ENCODE measurements around the gene GNG8. TPM values are rescaled to one million over a fixed set of nuclear protein-coding genes. Genes with fewer than 3 reads are reported as not detected.

The GNG8 gene
- total and polyA plus RNA-seq, 10 of the 15 experiments (the other 5 are each of a cell fraction or from before 2014, with no cell fraction given) = 1.2 to 6.6 (median 2.7) TPM; not detected in 6

- Histone ChIP-seq H3K4me2 (ENCODE audit: control insufficient read depth, insufficient read depth) (no peak overlapping the region), H3K79me2 (ENCODE audit: control insufficient read depth, insufficient read depth, low read length) (no peaks in the 10 kb centered on the region), H3K27me3 (replicated peaks in 1 of 2; ENCODE audit: control insufficient read depth in 2 of 2, insufficient read depth in 2 of 2, low read length in 1 of 2) (no peaks in the 10 kb centered on the region), H3K4me1 (ENCODE audit: control insufficient read depth, insufficient read depth, low read length) (no peaks in the 10 kb centered on the region), H4K20me1 (ENCODE audit: control insufficient read depth, insufficient read depth) (peaks cover 4% of the 10 kb centered on the region; the same call in 1 of the 2 replicates), H3K9me3 (replicated peaks; ENCODE audit: control insufficient read depth, insufficient read depth, low read length) (no peaks in the 10 kb centered on the region), H3K27ac (ENCODE audit: control insufficient read depth, insufficient read depth) (no peak overlapping the region), H3K4me3 (no peak overlapping the region), H2AFZ (ENCODE audit: control insufficient read depth, low read depth, low read length) (no peak overlapping the region), H3K9ac (ENCODE audit: control insufficient read depth, insufficient read depth, low read length) (no peak overlapping the region), H3K36me3 (ENCODE audit: control insufficient read depth in 2 of 2, insufficient read depth in 2 of 2, low read length in 1 of 2) (peaks cover 28 to 39% of the 10 kb centered on the region in 2 experiments)
- DNase-seq (ENCODE audit: low read depth, low spot score) = no peak
- intact Hi-C loops (cut with micrococcal nuclease; ENCODE audit: unreplicated experiment) = no loop called here
- CTCF ChIA-PET = interaction anchor here (1.3 to 1.6 kb wide), 2 partner anchors 13 to 29 kb away, joined by 3 to 5 read pairs; no protein-coding TSS in a partner anchor
- in situ Hi-C loops (cut with MboI) = no loop called here
- RAD21 ChIA-PET (ENCODE audit: unreplicated experiment) = interaction anchor here (1.1 kb wide), 1 partner anchor 13 kb away, joined by 3 read pairs; no protein-coding TSS in a partner anchor
- ATAC-seq = peak; percentile 34; the same call in 2 of the 3 replicates
- TSS peak; percentile 74 for BruUV-seq (replicated peaks)
- WGBS (ENCODE audit: insufficient coverage, insufficient replicate concordance, low lambda C conversion rate, missing lambda C conversion rate) = 96% methylated on average over 21 of the region's 21 CpGs
- POLR2A ChIA-PET = no interaction called here
- no peak for FAIRE-seq
- SMC1A ChIA-PET (ENCODE audit: uncharacterized antibody, unreplicated experiment) = no interaction called here
- no peak for TF ChIP-seq YBX1 (IDR thresholded peaks at IDR 0.05)
- no peak for TF ChIP-seq SIX5 (IDR thresholded peaks at IDR 0.05; ENCODE audit: low read depth, low read length, severe bottlenecking)
- no peak for TF ChIP-seq REST (IDR thresholded peaks at IDR 0.05; ENCODE audit: low read depth, low read length)
- no peak for TF ChIP-seq CEBPZ (IDR thresholded peaks at IDR 0.05; ENCODE audit: low read depth, low read length)
- no peak for TF ChIP-seq FOXK2 (IDR thresholded peaks at IDR 0.05)
- no peak for TF ChIP-seq ZBTB4 (CRISPR knock-in tag; IDR thresholded peaks at IDR 0.05)
- no peak for TF ChIP-seq MTA3 (IDR thresholded peaks at IDR 0.05; ENCODE audit: borderline replicate concordance, low read length)
- no peak for TF ChIP-seq BACH1 (IDR thresholded peaks at IDR 0.05; ENCODE audit: borderline replicate concordance)
- TF ChIP-seq CREM (IDR thresholded peaks at IDR 0.05; ENCODE audit: low read depth) = peak; percentile 65; the same call in 1 of the 2 replicates
- TF ChIP-seq E4F1 (IDR thresholded peaks at IDR 0.05; ENCODE audit: borderline replicate concordance, partially characterized antibody) = no peak
These were observed 38.6 kb upstream of the GNG8 start for GRCh38 chr19:46674416-46675178.
